PC-9 (cell line): ENCODE data around the gene ACER1.

ENCODE experiments used
- EZH2 ChIP-seq: fragments of 200-600 bp; sonication (generic); IDR thresholded peaks from 2 replicates; pipeline ENCODE4 v1.8.0; 2017; ENCODE audit warnings: antibody characterized with exemption, low read depth
- TF ChIP-seq, protein P1 (sequence below): fragments of 200-600 bp; sonication (generic); conservative IDR thresholded peaks from 2 replicates; pipeline ENCODE4 v1.6.1; 2017; ENCODE audit warnings: mixed run types, antibody characterized with exemption, mild to moderate bottlenecking, moderate library complexity

DNA sequence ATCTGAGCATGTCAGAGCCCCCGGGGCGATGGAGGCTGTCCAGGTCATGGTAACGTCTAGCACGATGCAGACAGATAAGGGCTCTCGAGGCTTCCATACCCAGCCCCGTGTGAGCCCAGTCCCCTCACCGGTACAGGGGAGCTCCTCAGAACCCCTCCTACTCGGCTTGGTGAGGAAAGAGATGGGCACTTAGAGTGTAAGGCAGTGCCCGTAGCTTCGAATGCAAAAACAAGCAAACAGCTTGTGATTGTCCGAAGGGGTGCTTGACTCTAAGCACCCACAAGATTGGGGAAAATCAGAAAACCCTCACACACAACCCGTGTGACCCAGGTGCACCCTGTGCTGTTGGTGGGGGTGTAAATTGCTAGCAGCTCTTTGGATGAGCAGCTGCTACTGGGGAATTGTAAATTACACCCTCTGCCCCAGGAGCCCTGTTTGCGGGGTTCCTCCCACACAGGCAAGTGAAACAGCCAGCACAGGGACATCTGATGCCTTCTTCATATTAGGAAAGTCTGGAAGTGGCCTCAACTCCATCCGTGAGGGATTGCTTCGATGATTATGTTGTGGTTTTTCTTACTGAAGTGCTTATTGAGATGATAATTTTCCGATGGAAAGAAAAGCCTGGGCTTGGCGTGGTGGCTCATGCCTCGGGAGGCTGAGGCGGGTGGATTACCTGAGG is 43.2 kb upstream of the ACER1 start:
- TF ChIP-seq, protein P1, sequence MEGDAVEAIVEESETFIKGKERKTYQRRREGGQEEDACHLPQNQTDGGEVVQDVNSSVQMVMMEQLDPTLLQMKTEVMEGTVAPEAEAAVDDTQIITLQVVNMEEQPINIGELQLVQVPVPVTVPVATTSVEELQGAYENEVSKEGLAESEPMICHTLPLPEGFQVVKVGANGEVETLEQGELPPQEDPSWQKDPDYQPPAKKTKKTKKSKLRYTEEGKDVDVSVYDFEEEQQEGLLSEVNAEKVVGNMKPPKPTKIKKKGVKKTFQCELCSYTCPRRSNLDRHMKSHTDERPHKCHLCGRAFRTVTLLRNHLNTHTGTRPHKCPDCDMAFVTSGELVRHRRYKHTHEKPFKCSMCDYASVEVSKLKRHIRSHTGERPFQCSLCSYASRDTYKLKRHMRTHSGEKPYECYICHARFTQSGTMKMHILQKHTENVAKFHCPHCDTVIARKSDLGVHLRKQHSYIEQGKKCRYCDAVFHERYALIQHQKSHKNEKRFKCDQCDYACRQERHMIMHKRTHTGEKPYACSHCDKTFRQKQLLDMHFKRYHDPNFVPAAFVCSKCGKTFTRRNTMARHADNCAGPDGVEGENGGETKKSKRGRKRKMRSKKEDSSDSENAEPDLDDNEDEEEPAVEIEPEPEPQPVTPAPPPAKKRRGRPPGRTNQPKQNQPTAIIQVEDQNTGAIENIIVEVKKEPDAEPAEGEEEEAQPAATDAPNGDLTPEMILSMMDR = no peak
- TF ChIP-seq EZH2 = no peak
